ENCODE results near the gene APOA4.
A peak's percentile ranks its signal among the peaks of the same experiment; 100 is the strongest.

APOA4 gene

GRCh38 chr11:116856423-116856822 lies 33.3 kb upstream of the APOA4 start:
- H3K9me3 Mint-ChIP-seq: no peaks in the 10 kb centered on the region
- H3K27me3 Mint-ChIP-seq: no peaks in the 10 kb centered on the region
- peaks cover 66% of the 10 kb centered on the region for H3K36me3 Mint-ChIP-seq
- H3K4me3 Mint-ChIP-seq: no peak overlapping the region
- H3K27ac Mint-ChIP-seq: no peak overlapping the region
- no peak for ATAC-seq
- peaks cover 38% of the 10 kb centered on the region for H3K4me1 Mint-ChIP-seq

GRCh38 chr11:116855413-116855812 lies 32.3 kb upstream of the APOA4 start:
- H3K4me1 Mint-ChIP-seq: peaks cover 45% of the 10 kb centered on the region
- ATAC-seq: no peak
- H3K36me3 Mint-ChIP-seq: peaks cover 57% of the 10 kb centered on the region
- no peaks in the 10 kb centered on the region for H3K27me3 Mint-ChIP-seq
- no peak overlapping the region for H3K27ac Mint-ChIP-seq
- no peaks in the 10 kb centered on the region for H3K9me3 Mint-ChIP-seq
- no peak overlapping the region for H3K4me3 Mint-ChIP-seq

GRCh38 chr11:116853461-116854073 lies 30.5 kb upstream of the APOA4 start:
- peaks cover 49% of the 10 kb centered on the region for H3K4me1 Mint-ChIP-seq
- peak overlapping the region; percentile 74 for H3K27ac Mint-ChIP-seq
- peak overlapping the region; percentile 0 for H3K4me3 Mint-ChIP-seq
- peaks cover 58% of the 10 kb centered on the region for H3K36me3 Mint-ChIP-seq
- no peaks in the 10 kb centered on the region for H3K9me3 Mint-ChIP-seq
- no peaks in the 10 kb centered on the region for H3K27me3 Mint-ChIP-seq
- ATAC-seq: peak; percentile 99

- H3K4me3 Mint-ChIP-seq: peak overlapping the region; percentile 32
- H3K27ac Mint-ChIP-seq: peak overlapping the region; percentile 74
- peaks cover 48% of the 10 kb centered on the region for H3K36me3 Mint-ChIP-seq
- peak; percentile 53 for ATAC-seq
- no peaks in the 10 kb centered on the region for H3K27me3 Mint-ChIP-seq
- H3K9me3 Mint-ChIP-seq: no peaks in the 10 kb centered on the region
- peaks cover 49% of the 10 kb centered on the region for H3K4me1 Mint-ChIP-seq
These were observed 29.3 kb upstream of the APOA4 start for GRCh38 chr11:116852261-116853031.

GRCh38 chr11:116851626-116852025 lies 28.5 kb upstream of the APOA4 start:
- Mint-ChIP-seq H3K4me1 (peaks cover 49% of the 10 kb centered on the region), H3K27ac (peak overlapping the region; percentile 74), H3K9me3 (no peaks in the 10 kb centered on the region), H3K36me3 (peaks cover 48% of the 10 kb centered on the region), H3K4me3 (no peak overlapping the region), H3K27me3 (no peaks in the 10 kb centered on the region)
- ATAC-seq: peak; percentile 50

- ATAC-seq: no peak
- Mint-ChIP-seq H3K27me3 (no peaks in the 10 kb centered on the region), H3K27ac (no peak overlapping the region), H3K9me3 (no peaks in the 10 kb centered on the region), H3K4me3 (no peak overlapping the region), H3K4me1 (peaks cover 41% of the 10 kb centered on the region), H3K36me3 (peaks cover 50% of the 10 kb centered on the region)
These were observed 26.4 kb upstream of the APOA4 start for GRCh38 chr11:116849486-116849885.

GRCh38 chr11:116849060-116849459 lies 26.0 kb upstream of the APOA4 start:
- no peaks in the 10 kb centered on the region for H3K9me3 Mint-ChIP-seq
- peaks cover 37% of the 10 kb centered on the region for H3K4me1 Mint-ChIP-seq
- peaks cover 51% of the 10 kb centered on the region for H3K36me3 Mint-ChIP-seq
- H3K27ac Mint-ChIP-seq: no peak overlapping the region
- no peak overlapping the region for H3K4me3 Mint-ChIP-seq
- no peak for ATAC-seq
- H3K27me3 Mint-ChIP-seq: no peaks in the 10 kb centered on the region

- peaks cover 60% of the 10 kb centered on the region for H3K36me3 Mint-ChIP-seq
- H3K4me1 Mint-ChIP-seq: peaks cover 23% of the 10 kb centered on the region
- no peak overlapping the region for H3K27ac Mint-ChIP-seq
- H3K9me3 Mint-ChIP-seq: no peaks in the 10 kb centered on the region
- ATAC-seq: no peak
- no peaks in the 10 kb centered on the region for H3K27me3 Mint-ChIP-seq
- H3K4me3 Mint-ChIP-seq: no peak overlapping the region
These were observed 24.5 kb upstream of the APOA4 start for GRCh38 chr11:116847612-116848011.

GRCh38 chr11:116844722-116845121 lies 21.6 kb upstream of the APOA4 start:
- Mint-ChIP-seq H3K4me3 (no peak overlapping the region), H3K36me3 (peaks cover 50% of the 10 kb centered on the region), H3K27me3 (no peaks in the 10 kb centered on the region), H3K27ac (no peak overlapping the region), H3K9me3 (no peaks in the 10 kb centered on the region), H3K4me1 (no peaks in the 10 kb centered on the region)
- ATAC-seq: no peak

GRCh38 chr11:116843661-116844060 lies 20.6 kb upstream of the APOA4 start:
- Mint-ChIP-seq H3K27me3 (no peaks in the 10 kb centered on the region), H3K9me3 (no peaks in the 10 kb centered on the region), H3K27ac (no peak overlapping the region), H3K4me1 (no peaks in the 10 kb centered on the region), H3K4me3 (no peak overlapping the region), H3K36me3 (peaks cover 41% of the 10 kb centered on the region)
- ATAC-seq: no peak

- Mint-ChIP-seq H3K27me3 (no peaks in the 10 kb centered on the region), H3K9me3 (no peaks in the 10 kb centered on the region), H3K36me3 (peaks cover 39% of the 10 kb centered on the region), H3K4me3 (no peak overlapping the region), H3K4me1 (no peaks in the 10 kb centered on the region), H3K27ac (no peak overlapping the region)
- no peak for ATAC-seq
These were observed 19.8 kb upstream of the APOA4 start for GRCh38 chr11:116842909-116843308.

GRCh38 chr11:116842117-116842516 lies 19.0 kb upstream of the APOA4 start:
- no peaks in the 10 kb centered on the region for H3K9me3 Mint-ChIP-seq
- no peak for ATAC-seq
- no peak overlapping the region for H3K27ac Mint-ChIP-seq
- no peak overlapping the region for H3K4me3 Mint-ChIP-seq
- H3K4me1 Mint-ChIP-seq: no peaks in the 10 kb centered on the region
- no peaks in the 10 kb centered on the region for H3K27me3 Mint-ChIP-seq
- H3K36me3 Mint-ChIP-seq: peaks cover 36% of the 10 kb centered on the region

GRCh38 chr11:116840746-116841296 lies 17.7 kb upstream of the APOA4 start:
- Mint-ChIP-seq H3K4me1 (peaks cover 6% of the 10 kb centered on the region), H3K36me3 (peaks cover 23% of the 10 kb centered on the region), H3K27me3 (no peaks in the 10 kb centered on the region), H3K4me3 (no peak overlapping the region), H3K27ac (no peak overlapping the region), H3K9me3 (no peaks in the 10 kb centered on the region)
- no peak for ATAC-seq

GRCh38 chr11:116840224-116840745 lies 17.2 kb upstream of the APOA4 start:
- H3K4me1 Mint-ChIP-seq: peaks cover 12% of the 10 kb centered on the region
- no peak overlapping the region for H3K27ac Mint-ChIP-seq
- no peaks in the 10 kb centered on the region for H3K27me3 Mint-ChIP-seq
- no peak for ATAC-seq
- H3K36me3 Mint-ChIP-seq: peaks cover 19% of the 10 kb centered on the region
- no peak overlapping the region for H3K4me3 Mint-ChIP-seq
- H3K9me3 Mint-ChIP-seq: no peaks in the 10 kb centered on the region

GRCh38 chr11:116838321-116839084 lies 15.4 kb upstream of the APOA4 start:
- ATAC-seq: no peak
- peaks cover 19% of the 10 kb centered on the region for H3K4me1 Mint-ChIP-seq
- no peaks in the 10 kb centered on the region for H3K9me3 Mint-ChIP-seq
- H3K36me3 Mint-ChIP-seq: peaks cover 7% of the 10 kb centered on the region
- H3K4me3 Mint-ChIP-seq: no peak overlapping the region
- no peak overlapping the region for H3K27ac Mint-ChIP-seq
- no peaks in the 10 kb centered on the region for H3K27me3 Mint-ChIP-seq

Data from stimulated activated memory B cell treated with anti-CD40 and anti-IgM and Interleukin-4, amounts not matched to agents 10 μg/mL and 1 μg/mL and 100 μg/mL, for 72 hours (primary cell).